Endodermal cell (in vitro differentiated cells): ENCODE measurements around the gene PSD. TPM values are rescaled to one million over a fixed set of nuclear protein-coding genes. Genes with fewer than 3 reads are reported as not detected.
A peak's percentile ranks its signal among the peaks of the same experiment; 100 is the strongest.

Experiments used
- DNase-seq: peaks from one replicate; pipeline ENCODE4 v3.0.0-alpha.2; 2017
- H3K27ac ChIP-seq: 2 replicates; pipeline ENCODE4 v1.5.1; 2013; ENCODE audit warnings: mild to moderate bottlenecking, low read depth, low read length, moderate library complexity
- H3K27me3 ChIP-seq: 2 replicates; pipeline ENCODE4 v1.6.1; 2013; ENCODE audit warnings: mild to moderate bottlenecking, low read length, moderate library complexity; ENCODE audit not compliant: insufficient read depth, control insufficient read depth, poor library complexity, severe bottlenecking
- H3K36me3 ChIP-seq: 2 replicates; pipeline ENCODE4 v1.7.0; 2013; ENCODE audit warnings: mild to moderate bottlenecking, low read length, moderate library complexity; ENCODE audit not compliant: control insufficient read depth, insufficient read depth
- H3K4me1 ChIP-seq: one replicate; pipeline ENCODE4 v1.7.0; 2013; ENCODE audit warnings: low read length; ENCODE audit not compliant: control insufficient read depth, insufficient read depth
- H3K4me3 ChIP-seq: 2 replicates; pipeline ENCODE4 v1.5.1; 2013; ENCODE audit warnings: mild to moderate bottlenecking, low read length, moderate library complexity
- H3K9ac ChIP-seq: 2 replicates; pipeline ENCODE4 v1.6.1; 2013; ENCODE audit warnings: mild to moderate bottlenecking, low read length, moderate library complexity; ENCODE audit not compliant: poor library complexity, severe bottlenecking; ENCODE audit errors: extremely low read depth
- H3K9me3 ChIP-seq: 2 replicates; pipeline ENCODE4 v1.6.1; 2013; ENCODE audit warnings: mild to moderate bottlenecking, low read length, moderate library complexity; ENCODE audit not compliant: control insufficient read depth
- H3K27ac Mint-ChIP-seq: 2 replicates; pipeline ENCODE4 v1.8.0; 2020; ENCODE audit warnings: mixed read lengths
- H3K27me3 Mint-ChIP-seq: 2 replicates; pipeline ENCODE4 v1.8.0; 2021; ENCODE audit warnings: mild to moderate bottlenecking, mixed read lengths; ENCODE audit not compliant: insufficient read depth
- H3K36me3 Mint-ChIP-seq: 2 replicates; pipeline ENCODE4 v1.8.0; 2020; ENCODE audit warnings: low read depth, mixed read lengths
- H3K4me1 Mint-ChIP-seq: 2 replicates; pipeline ENCODE4 v1.8.0; 2020; ENCODE audit warnings: mixed read lengths
- H3K4me3 Mint-ChIP-seq: 2 replicates; pipeline ENCODE4 v1.8.0; 2020; ENCODE audit warnings: mild to moderate bottlenecking, moderate library complexity, mixed read lengths
- H3K9me3 Mint-ChIP-seq: 2 replicates; pipeline ENCODE4 v1.8.0; 2020; ENCODE audit warnings: mild to moderate bottlenecking, mixed read lengths
- CTCF ChIP-seq: fragments of 200-600 bp; sonication (generic); conservative IDR thresholded peaks from 2 replicates; pipeline ENCODE4 v1.5.0; 2021; ENCODE audit warnings: antibody characterized with exemption, mild to moderate bottlenecking
- WGBS, 2 experiments: methylation state at CpG; one replicate each; pipeline versions ENCODE4 v1.1.5 to v1.1.7; 2013; ENCODE audit warnings: missing lambda C conversion rate in 2 of 2, mixed read lengths in 1 of 2; ENCODE audit not compliant: insufficient coverage in 1 of 2, insufficient read length in 1 of 2; 5-methylcytosine and 5-hydroxymethylcytosine counted together
- total RNA-seq, 2 donors: library from RNA; stranded (reverse); fragmentation: NEBNext Ultra II Directional in 1 of 2; extraction: Animal tissue kit (Norgen Biotek cat#: 25700) in 1 of 2; gene quantifications; 2 replicates in 1 of 2; 3 replicates in 1 of 2; pipeline ENCODE4 v1.2.1, GENCODE V29; 2021

PSD gene
- total RNA-seq, 2 donors from 2014 or later, result 2.8 to 8.3 TPM

- Mint-ChIP-seq H3K36me3 (peaks cover 2% of the 10 kb centered on the region), H3K27ac (no peak overlapping the region), H3K9me3 (no peaks in the 10 kb centered on the region), H3K27me3 (peaks cover 54% of the 10 kb centered on the region), H3K4me3 (no peak overlapping the region), H3K4me1 (peaks cover 16% of the 10 kb centered on the region)
- H3K36me3 ChIP-seq, result peaks cover 4% of the 10 kb centered on the region
- no peak for DNase-seq
- no peak overlapping the region for H3K9ac ChIP-seq
- H3K4me3 ChIP-seq, result no peak overlapping the region
- TF ChIP-seq CTCF, result no peak
- H3K27ac ChIP-seq, result no peak overlapping the region
- H3K4me1 ChIP-seq, result peaks cover 9% of the 10 kb centered on the region
- no peaks in the 10 kb centered on the region for H3K9me3 ChIP-seq
- peaks cover 32% of the 10 kb centered on the region for H3K27me3 ChIP-seq
- WGBS, 2 experiments, result 35% methylated on average over 9 of the region's 9 CpGs; no CpG with 5 or more reads in 1 of the 2 experiments
Observed at GRCh38 chr10:102434394-102435132, 16.0 kb upstream of the PSD start.

- no peak for DNase-seq
- 77 to 82% methylated on average over 5 of the region's 5 CpGs for WGBS, 2 experiments
- H3K9me3 Mint-ChIP-seq, result no peaks in the 10 kb centered on the region
- Histone ChIP-seq H3K4me1 (peaks cover 9% of the 10 kb centered on the region), H3K27me3 (peaks cover 32% of the 10 kb centered on the region), H3K9ac (no peak overlapping the region), H3K36me3 (peaks cover 4% of the 10 kb centered on the region), H3K27ac (no peak overlapping the region), H3K9me3 (no peaks in the 10 kb centered on the region), H3K4me3 (no peak overlapping the region)
- peaks cover 16% of the 10 kb centered on the region for H3K4me1 Mint-ChIP-seq
- H3K27me3 Mint-ChIP-seq, result peaks cover 54% of the 10 kb centered on the region
- TF ChIP-seq CTCF, result no peak
- peak overlapping the region; percentile 88 for H3K4me3 Mint-ChIP-seq
- peaks cover 2% of the 10 kb centered on the region for H3K36me3 Mint-ChIP-seq
- H3K27ac Mint-ChIP-seq, result no peak overlapping the region
Observed at GRCh38 chr10:102433619-102434046, 15.0 kb upstream of the PSD start.

GRCh38 chr10:102432162-102432950 is 13.8 kb upstream of the PSD start, which contains the start of gene CUEDC2:
Gene CUEDC2 (minus strand): TSS chr10:102432574. CDS start chr10:102425188, 7,386 bp downstream.
- peaks cover 16% of the 10 kb centered on the region for H3K4me1 Mint-ChIP-seq
- Histone ChIP-seq H3K27me3 (peaks cover 32% of the 10 kb centered on the region), H3K9ac (peak within 1 kb of the TSS; percentile 79), H3K9me3 (no peaks in the 10 kb centered on the region), H3K4me1 (peaks cover 9% of the 10 kb centered on the region), H3K4me3 (peak within 1 kb of the TSS; percentile 97), H3K36me3 (peaks cover 4% of the 10 kb centered on the region), H3K27ac (peak within 1 kb of the TSS; percentile 72)
- no peak for TF ChIP-seq CTCF
- H3K36me3 Mint-ChIP-seq, result peaks cover 2% of the 10 kb centered on the region
- 1 to 2% methylated on average over 24 to 52 of the region's 52 CpGs for WGBS, 2 experiments
- DNase-seq, result peak; percentile 99
- H3K27me3 Mint-ChIP-seq, result peaks cover 47% of the 10 kb centered on the region
- H3K27ac Mint-ChIP-seq, result peak within 1 kb of the TSS; percentile 88
- H3K9me3 Mint-ChIP-seq, result no peaks in the 10 kb centered on the region
- H3K4me3 Mint-ChIP-seq, result peak within 1 kb of the TSS; percentile 88
